Stimulated activated CD4-positive, alpha-beta T cell treated with anti-CD3 and anti-CD28 coated beads, Interleukin-15, amount 100 ng/mL, for 1 hour (primary cell): ENCODE measurements around the gene H19.

Source experiments
- DNase-seq, 2 donors: peaks; one replicate each; pipeline ENCODE4 v3.0.0-alpha.2; 2020; ENCODE audit warnings: low read depth in 1 of 2, low spot score in 1 of 2

The H19 gene

GRCh38 chr11:1947592-1948237 lies 49.9 kb downstream of the H19 start:
- no peak for DNase-seq

DNA sequence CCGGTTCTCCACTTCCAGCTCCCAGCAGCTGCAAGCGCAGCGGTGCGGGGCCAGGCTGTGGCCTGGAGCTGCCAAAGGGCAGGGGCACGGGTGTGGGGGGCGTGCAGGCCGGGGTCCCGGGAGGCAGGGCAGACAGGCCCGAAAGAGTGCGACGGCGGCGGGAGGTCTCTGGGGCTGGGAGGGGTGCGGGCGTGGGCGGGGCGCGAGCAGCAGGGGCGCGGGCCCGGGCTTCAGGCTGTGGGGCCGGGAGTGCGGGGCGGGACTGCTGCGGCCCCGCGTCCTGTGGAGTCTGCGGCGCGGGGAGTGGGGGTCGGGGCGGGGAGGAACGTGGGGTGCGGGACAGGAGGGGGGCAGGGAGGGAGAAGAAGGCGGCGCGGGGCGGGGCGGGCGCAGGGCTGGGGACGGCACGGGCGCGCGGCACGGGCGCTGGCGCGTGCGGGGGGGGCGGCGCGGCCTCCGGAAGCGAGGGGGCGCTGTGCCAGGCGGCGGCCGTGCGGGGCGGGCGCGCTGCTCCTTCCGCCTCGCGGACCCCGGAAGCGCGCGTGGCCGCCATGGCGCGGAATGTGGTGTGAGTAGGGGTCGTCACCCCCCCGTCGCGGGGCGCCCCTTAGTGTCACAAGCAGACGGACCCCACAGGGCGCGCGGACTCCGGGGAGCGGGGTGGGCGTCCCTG lies 50.7 kb downstream of the H19 start, which contains the start of gene MRPL23:
TSS of gene MRPL23 (plus strand) at position 521 of the 673 bp plus-strand sequence. CDS start at position 552, 31 bp downstream.
- DNase-seq, result peak in 1 of 2 donors; percentile 42
